ENCODE measurements around the gene KISS1R. TPM values are rescaled to one million over a fixed set of nuclear protein-coding genes. Genes with fewer than 3 reads are reported as not detected.

KISS1R gene
- total RNA-seq, 1 donor from 2014 or later: not detected

Other genes with a start within 250 kb of the KISS1R start
- gene FSTL3, start 240.9 kb upstream of the KISS1R start, total RNA-seq (ENCODE audit: insufficient read depth, low replicate concordance): 326 TPM
- gene PRSS57, start 221.9 kb upstream of the KISS1R start, total RNA-seq (ENCODE audit: insufficient read depth, low replicate concordance): not detected
- gene PALM, start 208.4 kb upstream of the KISS1R start, total RNA-seq (ENCODE audit: insufficient read depth, low replicate concordance): 30.6 TPM
- 5.8 TPM for gene MISP, start 166.2 kb upstream of the KISS1R start, total RNA-seq (ENCODE audit: insufficient read depth, low replicate concordance)
- gene PTBP1, start 119.9 kb upstream of the KISS1R start, total RNA-seq (ENCODE audit: insufficient read depth, low replicate concordance): 82.8 TPM
- not detected for gene PLPPR3, start 95.4 kb upstream of the KISS1R start, total RNA-seq (ENCODE audit: insufficient read depth, low replicate concordance)
- not detected for gene AZU1, start 89.5 kb upstream of the KISS1R start, total RNA-seq (ENCODE audit: insufficient read depth, low replicate concordance)
- not detected for gene PRTN3, start 76.3 kb upstream of the KISS1R start, total RNA-seq (ENCODE audit: insufficient read depth, low replicate concordance)
- gene ELANE, start 65.0 kb upstream of the KISS1R start, total RNA-seq (ENCODE audit: insufficient read depth, low replicate concordance): not detected
- 35.2 TPM for gene CFD, start 57.7 kb upstream of the KISS1R start, total RNA-seq (ENCODE audit: insufficient read depth, low replicate concordance)
- gene MED16, start 24.1 kb upstream of the KISS1R start, total RNA-seq (ENCODE audit: insufficient read depth, low replicate concordance): 36.1 TPM
- not detected for gene RNU6-9, start 23.8 kb upstream of the KISS1R start, total RNA-seq (ENCODE audit: insufficient read depth, low replicate concordance)
- 44.3 TPM for gene R3HDM4, start 4.1 kb upstream of the KISS1R start, total RNA-seq (ENCODE audit: insufficient read depth, low replicate concordance)
- 37.1 TPM for gene ARID3A, start 8.7 kb downstream of the KISS1R start, total RNA-seq (ENCODE audit: insufficient read depth, low replicate concordance)
- 67.9 TPM for gene WDR18, start 67.0 kb downstream of the KISS1R start, total RNA-seq (ENCODE audit: insufficient read depth, low replicate concordance)
- not detected for gene GRIN3B, start 83.1 kb downstream of the KISS1R start, total RNA-seq (ENCODE audit: insufficient read depth, low replicate concordance)
- gene TMEM259, start 103.8 kb downstream of the KISS1R start, total RNA-seq (ENCODE audit: insufficient read depth, low replicate concordance): 54.4 TPM
- gene RNU6-2, start 104.2 kb downstream of the KISS1R start, total RNA-seq (ENCODE audit: insufficient read depth, low replicate concordance): not detected
- 120 TPM for gene CNN2, start 109.3 kb downstream of the KISS1R start, total RNA-seq (ENCODE audit: insufficient read depth, low replicate concordance)
- 2.2 TPM for gene ABCA7, start 122.8 kb downstream of the KISS1R start, total RNA-seq (ENCODE audit: insufficient read depth, low replicate concordance)
- 15.6 TPM for gene ARHGAP45, start 149.8 kb downstream of the KISS1R start, total RNA-seq (ENCODE audit: insufficient read depth, low replicate concordance)
- 42.6 TPM for gene POLR2E, start 178.0 kb downstream of the KISS1R start, total RNA-seq (ENCODE audit: insufficient read depth, low replicate concordance)
- gene GPX4, start 186.7 kb downstream of the KISS1R start, total RNA-seq (ENCODE audit: insufficient read depth, low replicate concordance): 169 TPM

All from umbilical cord (tissue), 1 donor.